BLaER1 treated with 17β-estradiol and CSF1 and Interleukin-3, amounts not matched to agents 10 nM and 100 nM (cell line): ENCODE results near the gene SEC61B.

Experiments
- H3K27ac ChIP-seq, 11 experiments: shearing (Covaris generic); formaldehyde crosslinking; 2 replicates each; pipeline ENCODE4 v1.8.1; 2022
- H3K27me3 ChIP-seq, 11 experiments: shearing (Covaris generic); formaldehyde crosslinking; 2 replicates each; pipeline ENCODE4 v1.8.1; 2022
- H3K36me3 ChIP-seq, 11 experiments: shearing (Covaris generic); formaldehyde crosslinking; 2 replicates each; pipeline ENCODE4 v1.8.1; 2022
- H3K4me1 ChIP-seq, 10 experiments: shearing (Covaris generic); formaldehyde crosslinking; 2 replicates each; pipeline ENCODE4 v1.8.1; 2022
- H3K4me2 ChIP-seq, 11 experiments: shearing (Covaris generic); formaldehyde crosslinking; 2 replicates each; pipeline ENCODE4 v1.8.1; 2022
- H3K4me3 ChIP-seq, 10 experiments: shearing (Covaris generic); formaldehyde crosslinking; 2 replicates each; pipeline ENCODE4 v1.8.1; 2022
- H3K9ac ChIP-seq, 11 experiments: shearing (Covaris generic); formaldehyde crosslinking; 2 replicates each; pipeline ENCODE4 v1.8.1; 2022
- H3K9me3 ChIP-seq, 11 experiments: shearing (Covaris generic); formaldehyde crosslinking; replicated peaks in 1 of 11; 2 replicates each; pipeline ENCODE4 v1.8.1; 2022
- H4K20me1 ChIP-seq, 11 experiments: shearing (Covaris generic); formaldehyde crosslinking; 2 replicates each; pipeline ENCODE4 v1.8.1; 2022
- Cebpa-rat ChIP-seq, 11 experiments: shearing (Covaris generic); IDR thresholded peaks; 2 replicates each; pipeline ENCODE4 v1.8.1; 2022

The SEC61B gene

GRCh38 chr9:99270491-99270890 lies 48.4 kb downstream of the SEC61B start:
- no peaks in the 10 kb centered on the region for H3K27me3 ChIP-seq
- H3K27ac ChIP-seq: no peak overlapping the region
- no peak overlapping the region for H3K4me2 ChIP-seq
- H3K9ac ChIP-seq: no peak overlapping the region
- TF ChIP-seq Cebpa-rat (IDR thresholded peaks at IDR 0.05): no peak
- H3K36me3 ChIP-seq: no peaks in the 10 kb centered on the region
- H3K4me1 ChIP-seq: peaks cover 0 to 10% (median 7%) of the 10 kb centered on the region in 10 experiments; a peak in 7 of 20 replicates
- no peaks in the 10 kb centered on the region for H3K9me3 ChIP-seq
- no peak overlapping the region for H3K4me3 ChIP-seq
- H4K20me1 ChIP-seq: no peaks in the 10 kb centered on the region

GRCh38 chr9:99272836-99273235 lies 50.8 kb downstream of the SEC61B start:
- Histone ChIP-seq H3K9ac (no peak overlapping the region), H4K20me1 (no peaks in the 10 kb centered on the region), H3K36me3 (no peaks in the 10 kb centered on the region), H3K27ac (no peak overlapping the region), H3K27me3 (no peaks in the 10 kb centered on the region), H3K4me1 (no peaks in the 10 kb centered on the region), H3K4me3 (no peak overlapping the region), H3K4me2 (no peak overlapping the region), H3K9me3 (no peaks in the 10 kb centered on the region)
- no peak for TF ChIP-seq Cebpa-rat (IDR thresholded peaks at IDR 0.05)

- no peak overlapping the region for H3K4me3 ChIP-seq
- H3K9me3 ChIP-seq: no peaks in the 10 kb centered on the region
- H3K4me1 ChIP-seq: no peaks in the 10 kb centered on the region
- H3K9ac ChIP-seq: no peak overlapping the region
- no peaks in the 10 kb centered on the region for H3K27me3 ChIP-seq
- no peaks in the 10 kb centered on the region for H4K20me1 ChIP-seq
- H3K4me2 ChIP-seq: no peak overlapping the region
- no peak overlapping the region for H3K27ac ChIP-seq
- TF ChIP-seq Cebpa-rat (IDR thresholded peaks at IDR 0.05): no peak
- H3K36me3 ChIP-seq: no peaks in the 10 kb centered on the region
Observed at GRCh38 chr9:99274016-99274415, 51.9 kb downstream of the SEC61B start.

- Histone ChIP-seq H3K9me3 (no peaks in the 10 kb centered on the region), H3K4me1 (no peaks in the 10 kb centered on the region), H3K4me2 (no peak overlapping the region), H3K9ac (no peak overlapping the region), H3K27me3 (no peaks in the 10 kb centered on the region), H3K4me3 (no peak overlapping the region), H3K27ac (no peak overlapping the region), H4K20me1 (no peaks in the 10 kb centered on the region), H3K36me3 (no peaks in the 10 kb centered on the region)
- no peak for TF ChIP-seq Cebpa-rat (IDR thresholded peaks at IDR 0.05)
Observed at GRCh38 chr9:99274495-99274894, 52.4 kb downstream of the SEC61B start.
